Kidney epithelial cell (primary cell): Measurements from ENCODE around the gene STX16. TPM values are rescaled to one million over a fixed set of nuclear protein-coding genes. Genes with fewer than 3 reads are reported as not detected.
"Not testable (repeated sequence)": the region's sequence is repeated elsewhere in the genome, so short reads cannot be mapped to it uniquely, and the experiment has no call there.

Experiments
- DNase-seq: peaks from one replicate; pipeline ENCODE4 v3.0.0-alpha.2; 2010; ENCODE audit warnings: low read depth
- H3K27me3 ChIP-seq: 2 replicates; pipeline ENCODE4 v1.6.0; 2011; ENCODE audit warnings: low read length; ENCODE audit not compliant: control insufficient read depth, insufficient read depth
- H3K36me3 ChIP-seq: 2 replicates; pipeline ENCODE4 v1.5.1; 2011; ENCODE audit warnings: low read length; ENCODE audit not compliant: control insufficient read depth, insufficient read depth
- H3K4me3 ChIP-seq: 2 replicates; pipeline ENCODE4 v1.5.1; 2011; ENCODE audit warnings: low read depth, mild to moderate bottlenecking, control low read depth, low read length
- CTCF ChIP-seq: IDR thresholded peaks from 2 replicates; pipeline ENCODE4 v1.5.1; 2011; ENCODE audit warnings: mild to moderate bottlenecking, moderate library complexity, low read length, control low read depth, inconsistent platforms; ENCODE audit not compliant: insufficient read depth, poor library complexity, severe bottlenecking
- total RNA-seq: library from RNA; depleted of rRNA; stranded (reverse); fragments of >200 nt; gene quantifications from 2 replicates; pipeline ENCODE4 v1.2.3, GENCODE V29; 2015

The STX16 gene
- total RNA-seq, 1 donor from 2014 or later: 53.6 TPM

- H3K4me3 ChIP-seq: no peak overlapping the region
- no peak for TF ChIP-seq CTCF
- no peaks in the 10 kb centered on the region for H3K36me3 ChIP-seq
- H3K27me3 ChIP-seq: peaks cover 18% of the 10 kb centered on the region
- DNase-seq: no peak
These were observed 72.0 kb downstream of the STX16 start for GRCh38 chr20:58722877-58723627.

- Histone ChIP-seq H3K27me3 (peaks cover 17% of the 10 kb centered on the region), H3K4me3 (no peak overlapping the region), H3K36me3 (no peaks in the 10 kb centered on the region)
- DNase-seq: no peak
- TF ChIP-seq CTCF: no peak
These were observed 72.5 kb downstream of the STX16 start for GRCh38 chr20:58723628-58723984.

DNA sequence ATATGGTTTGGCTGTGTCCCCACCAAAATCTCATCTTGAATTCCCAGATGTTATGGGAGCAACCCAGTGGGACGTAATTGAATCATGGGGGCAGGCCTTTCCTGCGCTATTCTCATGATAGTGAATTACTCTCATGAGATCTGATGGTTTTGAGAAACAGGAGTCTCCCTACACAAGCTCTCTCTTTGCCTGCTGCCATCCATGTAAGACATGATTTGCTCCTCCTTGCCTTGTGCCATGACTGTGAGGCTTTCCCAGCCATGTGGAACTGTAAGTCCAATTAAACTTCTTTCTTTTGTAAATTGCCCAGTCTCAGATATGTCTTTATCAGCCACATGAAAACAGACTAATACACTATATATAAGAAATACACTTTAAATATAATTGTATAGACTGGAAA is 75.1 kb downstream of the STX16 start:
- not testable (repeated sequence) for H3K27me3 ChIP-seq, H3K36me3 ChIP-seq, H3K4me3 ChIP-seq, DNase-seq

Other genes with a start within 250 kb of the STX16 start
- gene APCDD1L, start 135.9 kb upstream of the STX16 start, total RNA-seq: 5.1 and 5.9 TPM in 2 replicates
- gene NPEPL1, start 41.5 kb downstream of the STX16 start, total RNA-seq: 29.7 and 30.1 TPM in 2 replicates
- gene GNAS-AS1, start 199.6 kb downstream of the STX16 start, total RNA-seq: 0.07 and 1.3 TPM in 2 replicates
- gene GNAS, start 201.4 kb downstream of the STX16 start, total RNA-seq: 851 and 877 TPM in 2 replicates